Peyer's patch (tissue), 4 donors: ENCODE measurements around the gene EFHC1. TPM values are rescaled to one million over a fixed set of nuclear protein-coding genes. Genes with fewer than 3 reads are reported as not detected.

Experiments
- DNase-seq, 3 donors: peaks; one replicate each; pipeline ENCODE4 v3.0.0-alpha.2; 2017 to 2019
- H3K27ac ChIP-seq, 4 donors: fragments of 200-600 bp; sonication (generic); one replicate each; pipeline ENCODE4 v1.5.1; 2016 to 2019
- H3K27me3 ChIP-seq, 2 donors: fragments of 200-600 bp; sonication (generic); one replicate each; pipeline ENCODE4 v1.5.1; 2019
- H3K36me3 ChIP-seq, 3 donors: fragments of 200-600 bp; sonication (generic); one replicate each; pipeline ENCODE4 v1.5.1; 2016 to 2019
- H3K4me1 ChIP-seq, 4 donors: fragments of 200-600 bp; sonication (generic); one replicate each; pipeline ENCODE4 v1.5.1; 2016 to 2019
- H3K4me3 ChIP-seq, 4 donors: fragments of 200-600 bp; sonication (generic); 1 replicate in 3 of 4; 2 replicates in 1 of 4; pipeline ENCODE4 v1.5.1; 2016 to 2019; ENCODE audit warnings: mild to moderate bottlenecking in 1 of 4
- H3K9me3 ChIP-seq, 4 donors: fragments of 200-600 bp; sonication (generic); one replicate each; pipeline ENCODE4 v1.5.1; 2016 to 2019; ENCODE audit warnings: mild to moderate bottlenecking in 1 of 4
- POLR2A ChIP-seq, 2 donors: fragments of 450-650 bp; IDR thresholded peaks; one replicate each; pipeline ENCODE4 v1.5.1; 2017; ENCODE audit warnings: antibody characterized with exemption in 2 of 2, mild to moderate bottlenecking in 2 of 2, moderate library complexity in 2 of 2
- total RNA-seq, 4 donors: library from RNA; depleted of rRNA; stranded (reverse); fragments of >200 nt; gene quantifications; one replicate each; pipeline ENCODE4 v1.1.0, GENCODE V29; 2016
- TF ChIP-seq, protein P1 (sequence below), 6 experiments: fragments of 450-650 bp in 4 of 6; fragments of 200-600 bp in 2 of 6; sonication (generic) in 1 of 6; IDR thresholded peaks; one replicate each; pipeline ENCODE4 v1.5.1; 2017 to 2019; ENCODE audit warnings: antibody characterized with exemption in 6 of 6, mild to moderate bottlenecking in 3 of 6, moderate library complexity in 1 of 6

Gene EFHC1
- total RNA-seq, 4 donors from 2014 or later, result 20.0 to 40.4 (median 22.7) TPM

DNA sequence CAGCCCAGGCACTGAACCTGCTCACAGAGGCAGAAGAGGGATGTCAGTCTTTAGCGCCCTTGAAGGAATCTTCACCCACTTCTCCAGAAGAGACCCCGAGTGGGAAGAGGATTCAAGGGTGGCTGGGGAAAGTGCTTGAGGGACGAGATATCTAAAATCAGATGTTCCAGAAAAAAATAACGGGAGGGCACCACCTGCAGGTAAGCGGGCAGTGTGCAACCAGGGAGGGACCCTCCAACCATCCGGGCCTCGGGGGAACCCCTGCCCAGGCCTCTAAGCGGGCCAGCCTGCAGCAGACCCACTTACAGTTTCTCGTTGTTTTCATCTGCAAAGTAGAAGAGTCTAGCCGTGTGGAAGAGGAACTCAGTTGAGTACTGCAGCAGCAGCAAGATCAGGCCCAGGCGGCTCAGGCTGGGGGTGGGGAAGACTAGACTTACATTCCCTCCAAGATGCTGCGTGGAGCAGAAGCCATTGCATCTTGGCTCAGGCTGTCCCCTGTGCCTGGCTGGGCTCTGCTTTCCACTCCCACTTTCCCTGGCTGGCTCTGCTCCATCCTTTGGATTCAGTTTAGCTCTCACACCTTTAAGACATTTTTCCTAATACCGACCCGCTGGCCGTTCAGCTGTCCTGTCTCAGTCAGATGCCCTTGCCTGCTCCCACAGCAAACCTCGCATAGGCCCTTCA lies 85.7 kb downstream of the EFHC1 start:
- Histone ChIP-seq H3K4me3 (no peak overlapping the region), H3K27me3 (no peaks in the 10 kb centered on the region), H3K9me3 (no peaks in the 10 kb centered on the region), H3K27ac (no peak overlapping the region), H3K36me3 (peaks cover 0 to 59% (median 0%) of the 10 kb centered on the region in 3 donors), H3K4me1 (peaks cover 0 to 26% (median 4%) of the 10 kb centered on the region in 4 donors)
- TF ChIP-seq POLR2A (IDR thresholded peaks at IDR 0.05), result no peak
- TF ChIP-seq, protein P1, sequence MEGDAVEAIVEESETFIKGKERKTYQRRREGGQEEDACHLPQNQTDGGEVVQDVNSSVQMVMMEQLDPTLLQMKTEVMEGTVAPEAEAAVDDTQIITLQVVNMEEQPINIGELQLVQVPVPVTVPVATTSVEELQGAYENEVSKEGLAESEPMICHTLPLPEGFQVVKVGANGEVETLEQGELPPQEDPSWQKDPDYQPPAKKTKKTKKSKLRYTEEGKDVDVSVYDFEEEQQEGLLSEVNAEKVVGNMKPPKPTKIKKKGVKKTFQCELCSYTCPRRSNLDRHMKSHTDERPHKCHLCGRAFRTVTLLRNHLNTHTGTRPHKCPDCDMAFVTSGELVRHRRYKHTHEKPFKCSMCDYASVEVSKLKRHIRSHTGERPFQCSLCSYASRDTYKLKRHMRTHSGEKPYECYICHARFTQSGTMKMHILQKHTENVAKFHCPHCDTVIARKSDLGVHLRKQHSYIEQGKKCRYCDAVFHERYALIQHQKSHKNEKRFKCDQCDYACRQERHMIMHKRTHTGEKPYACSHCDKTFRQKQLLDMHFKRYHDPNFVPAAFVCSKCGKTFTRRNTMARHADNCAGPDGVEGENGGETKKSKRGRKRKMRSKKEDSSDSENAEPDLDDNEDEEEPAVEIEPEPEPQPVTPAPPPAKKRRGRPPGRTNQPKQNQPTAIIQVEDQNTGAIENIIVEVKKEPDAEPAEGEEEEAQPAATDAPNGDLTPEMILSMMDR (IDR thresholded peaks at IDR 0.05), result peak in 1 of 6 experiments; percentile 20
- DNase-seq, result no peak

DNA sequence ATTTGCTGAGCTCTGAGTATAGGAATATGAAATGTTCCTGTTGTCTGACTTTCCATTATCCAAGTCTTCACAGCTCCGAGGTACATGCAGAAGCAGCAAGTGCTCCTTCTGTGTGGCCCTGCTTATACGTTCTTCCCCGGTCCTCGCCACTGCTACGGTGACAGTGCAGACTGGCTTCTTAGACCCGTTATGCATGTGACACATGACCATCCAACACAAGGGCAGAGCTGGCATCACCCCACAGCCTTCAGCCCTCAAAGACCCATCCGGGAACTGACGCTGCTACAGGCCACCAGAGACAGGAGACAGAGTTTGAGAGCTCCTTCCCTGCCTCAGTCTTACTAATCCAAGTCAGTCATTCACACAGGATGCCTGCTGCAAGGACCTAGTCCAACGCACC lies 86.3 kb downstream of the EFHC1 start:
- Histone ChIP-seq H3K9me3 (no peaks in the 10 kb centered on the region), H3K27ac (no peak overlapping the region), H3K27me3 (no peaks in the 10 kb centered on the region), H3K4me1 (peaks cover 0 to 26% (median 4%) of the 10 kb centered on the region in 4 donors), H3K4me3 (no peak overlapping the region), H3K36me3 (peaks cover 0 to 65% (median 0%) of the 10 kb centered on the region in 3 donors)
- no peak for TF ChIP-seq POLR2A (IDR thresholded peaks at IDR 0.05)
- TF ChIP-seq, protein P1 (IDR thresholded peaks at IDR 0.05), result no peak
- no peak for DNase-seq

DNA sequence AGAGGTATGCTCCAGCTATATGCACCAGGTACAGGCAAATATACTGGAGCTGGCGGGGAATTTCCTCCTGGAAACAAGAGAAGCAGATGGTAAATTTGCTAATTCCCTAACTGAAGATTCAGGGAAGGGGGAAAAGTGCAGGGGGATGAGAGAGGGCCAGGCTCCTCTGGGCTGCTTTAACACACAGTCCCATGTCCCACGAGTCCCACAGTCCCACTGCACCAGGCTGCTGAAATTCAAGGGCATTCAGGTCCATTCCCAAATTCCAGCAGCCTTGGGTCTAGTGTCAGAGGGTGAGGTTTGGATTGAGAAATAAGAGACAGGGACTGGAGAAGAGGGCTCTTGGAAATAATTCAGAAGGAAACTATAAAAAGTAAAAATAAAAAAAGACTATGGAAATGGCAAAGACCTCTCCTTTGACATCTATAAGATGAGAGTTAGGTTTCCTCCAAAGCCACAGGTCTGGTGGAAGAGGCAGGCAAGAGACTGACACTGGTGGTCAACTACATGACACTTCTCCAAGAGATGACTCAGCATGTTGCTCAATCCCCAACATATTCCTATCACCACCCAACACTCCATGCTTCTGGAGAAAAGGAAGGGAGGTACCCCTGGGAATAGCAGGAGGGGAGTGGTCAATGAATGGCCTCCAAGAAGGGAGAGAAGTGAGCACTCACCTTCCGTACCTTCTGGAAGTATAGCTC lies 87.6 kb downstream of the EFHC1 start:
- Histone ChIP-seq H3K27ac (no peak overlapping the region), H3K9me3 (no peaks in the 10 kb centered on the region), H3K4me3 (no peak overlapping the region), H3K36me3 (peaks cover 0 to 60% (median 0%) of the 10 kb centered on the region in 3 donors), H3K4me1 (peaks cover 0 to 30% (median 4%) of the 10 kb centered on the region in 4 donors), H3K27me3 (no peaks in the 10 kb centered on the region)
- no peak for DNase-seq
- TF ChIP-seq POLR2A (IDR thresholded peaks at IDR 0.05), result no peak
- TF ChIP-seq, protein P1 (IDR thresholded peaks at IDR 0.05), result no peak

DNA sequence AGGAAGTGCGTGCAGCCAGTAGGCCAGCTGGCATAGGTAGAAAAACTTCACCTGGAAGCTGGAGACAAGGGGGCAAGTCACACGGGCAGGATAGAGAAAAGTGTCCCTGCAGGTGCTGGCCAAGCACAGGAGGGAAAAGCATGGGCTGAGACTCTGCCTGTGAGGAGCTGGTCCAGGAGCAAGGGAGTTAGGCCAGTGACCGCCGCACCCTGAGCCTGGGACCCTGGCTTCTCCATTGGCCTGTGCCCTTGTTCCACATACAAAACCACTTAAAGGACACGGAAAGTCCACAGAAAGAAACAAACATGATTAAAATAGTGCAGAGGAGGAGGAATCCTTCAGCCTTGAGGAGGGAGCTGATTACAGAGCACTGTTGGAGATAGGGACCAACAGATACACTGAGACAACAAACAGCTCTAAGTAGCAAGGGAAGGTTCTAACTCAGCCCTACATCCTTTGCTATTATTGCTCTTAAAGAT lies 88.2 kb downstream of the EFHC1 start:
- Histone ChIP-seq H3K4me1 (peaks cover 0 to 25% (median 4%) of the 10 kb centered on the region in 4 donors), H3K27me3 (no peaks in the 10 kb centered on the region), H3K36me3 (peaks cover 0 to 56% (median 0%) of the 10 kb centered on the region in 3 donors), H3K9me3 (no peaks in the 10 kb centered on the region), H3K4me3 (no peak overlapping the region), H3K27ac (no peak overlapping the region)
- no peak for TF ChIP-seq POLR2A (IDR thresholded peaks at IDR 0.05)
- TF ChIP-seq, protein P1 (IDR thresholded peaks at IDR 0.05), result no peak
- no peak for DNase-seq

DNA sequence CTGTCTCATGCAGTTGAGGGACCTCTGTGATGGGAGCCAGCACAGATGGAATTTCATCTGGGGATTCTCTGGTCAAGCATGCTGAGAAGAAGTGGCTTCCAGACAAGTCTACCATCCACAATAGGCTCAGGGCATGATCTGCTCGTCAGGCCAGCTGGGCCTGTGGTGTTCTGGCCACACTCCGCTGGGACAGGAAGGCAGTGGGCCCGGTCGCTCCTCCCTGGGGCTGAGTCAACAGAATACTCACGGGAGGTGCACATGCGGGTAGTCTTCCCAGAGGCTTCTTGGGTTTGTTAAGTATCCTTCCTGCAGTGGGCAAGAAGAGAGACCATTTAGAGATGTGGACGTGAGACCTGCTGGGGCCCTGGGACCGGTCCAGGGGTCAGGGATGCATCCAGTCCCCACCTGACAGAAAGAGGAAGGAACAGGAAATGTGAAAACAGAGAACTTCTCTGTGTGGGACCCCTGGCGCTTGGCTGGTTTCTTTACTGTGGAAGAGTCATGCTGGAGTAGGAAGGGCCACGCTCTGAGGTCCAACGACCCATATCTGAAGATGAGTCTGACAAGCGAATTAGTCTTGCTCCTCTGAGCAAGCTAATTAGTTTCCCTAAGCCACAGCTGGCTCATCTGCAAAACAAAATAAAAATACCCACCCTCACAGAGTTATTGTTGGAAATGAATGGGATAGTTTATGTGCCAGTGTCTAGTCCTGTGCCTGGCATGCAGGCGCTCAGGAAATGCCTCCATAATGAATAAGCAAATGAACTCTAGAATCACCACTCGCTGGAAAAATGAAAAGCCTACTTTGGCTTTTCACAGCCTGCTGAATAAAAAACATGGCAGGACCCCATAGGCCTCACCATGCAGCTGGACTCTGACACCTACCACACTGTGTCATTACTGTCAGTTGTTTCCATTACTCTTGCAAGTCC lies 89.4 kb downstream of the EFHC1 start:
- TF ChIP-seq POLR2A (IDR thresholded peaks at IDR 0.05), result no peak
- TF ChIP-seq, protein P1 (IDR thresholded peaks at IDR 0.05), result no peak
- Histone ChIP-seq H3K27me3 (no peaks in the 10 kb centered on the region), H3K36me3 (peaks cover 0 to 56% (median 0%) of the 10 kb centered on the region in 3 donors), H3K4me1 (peaks cover 0 to 13% (median 2%) of the 10 kb centered on the region in 4 donors), H3K9me3 (no peaks in the 10 kb centered on the region), H3K4me3 (no peak overlapping the region), H3K27ac (no peak overlapping the region)
- DNase-seq, result no peak
